HepG2 (cell line): ENCODE results near the gene ABHD12. TPM values are rescaled to one million over a fixed set of nuclear protein-coding genes. Genes with fewer than 3 reads are reported as not detected.

Source experiments
- ATAC-seq: fragments of 200-7000 bp; cut with Tn5 transposase; 3 replicates; pipeline ENCODE4 v1.9.1; 2020; ENCODE audit warnings: mild to moderate bottlenecking, moderate library complexity
- BruUV-seq: library from RNA; stranded (reverse); fragments of 400-500 nt; replicated peaks from 2 replicates; lab custom pipeline; 2021; lab: Mats Ljungman, UMichigan
- CTCF ChIA-PET: fragments of 300-600 bp; formaldehyde crosslinking; extraction: SDS; loops from one replicate; lab custom pipeline; 2021; ENCODE audit warnings: low total read pairs, inconsistent platforms, low intra/inter-chr PET ratio; lab: Yijun Ruan, JAX
- POLR2A ChIA-PET: fragments of 350-600 bp; sonication (Branson Sonifier 250); formaldehyde crosslinking; loops from one replicate; lab custom pipeline; 2020; ENCODE audit warnings: antibody characterized with exemption, inconsistent platforms; lab: Yijun Ruan, JAX
- DNase-seq: peaks from one replicate; pipeline ENCODE4 v3.0.0-alpha.2; 2015; ENCODE audit warnings: low spot score
- FAIRE-seq: peaks from 3 replicates; lab custom pipeline; 2011; peaks lifted over from hg19 to GRCh38; lab: Jason Lieb, UNC
- H2AFZ ChIP-seq: one replicate; pipeline ENCODE4 v1.6.1; 2011; ENCODE audit warnings: low read length, inconsistent platforms
- H3K27ac ChIP-seq: fragments of 300-600 bp; 3 replicates; pipeline ENCODE4 v1.8.0; 2011; ENCODE audit warnings: mixed run types, mild to moderate bottlenecking, mixed read lengths, low read length, inconsistent platforms; ENCODE audit not compliant: insufficient read depth; ENCODE audit errors: extremely low read length
- H3K27me3 ChIP-seq, 2 experiments: fragments of 200-600 bp in 1 of 2; 2 replicates in 1 of 2; 3 replicates in 1 of 2; pipeline versions ENCODE4 v1.6.0 to v1.8.0; 2011; ENCODE audit warnings: low read length in 2 of 2, mild to moderate bottlenecking in 2 of 2, moderate library complexity in 2 of 2, inconsistent platforms in 1 of 2; ENCODE audit not compliant: insufficient read depth in 2 of 2, control insufficient read depth in 1 of 2
- H3K36me3 ChIP-seq, 2 experiments: fragments of 200-600 bp in 1 of 2; replicated peaks in 1 of 2; 2 replicates in 1 of 2; 3 replicates in 1 of 2; pipeline versions ENCODE4 v1.5.1 to v1.8.0; 2011; ENCODE audit warnings: low read length in 2 of 2, inconsistent platforms in 1 of 2; ENCODE audit not compliant: insufficient read depth in 2 of 2, control insufficient read depth in 1 of 2
- H3K4me1 ChIP-seq: 2 replicates; pipeline ENCODE4 v1.5.1; 2012; ENCODE audit warnings: low read length, inconsistent platforms; ENCODE audit not compliant: insufficient read depth
- H3K4me2 ChIP-seq: 2 replicates; pipeline ENCODE4 v1.6.0; 2011; ENCODE audit warnings: low read depth, low read length, inconsistent platforms
- H3K4me3 ChIP-seq, 3 experiments: fragments of 200-600 bp in 1 of 3; sonication (generic), shearing (Covaris generic) in 1 of 3; replicated peaks in 1 of 3; 2 replicates each; pipeline ENCODE4 v1.5.1; 2011 to 2016; ENCODE audit warnings: low read length in 3 of 3, inconsistent platforms in 2 of 3, low read depth in 2 of 3, mild to moderate bottlenecking in 2 of 3, control low read depth in 1 of 3, mixed read lengths in 1 of 3; ENCODE audit not compliant: insufficient read depth in 1 of 3
- H3K79me2 ChIP-seq: one replicate; pipeline ENCODE4 v1.6.1; 2011; ENCODE audit warnings: low read length, inconsistent platforms; ENCODE audit not compliant: insufficient read depth
- H3K9ac ChIP-seq: 2 replicates; pipeline ENCODE4 v1.6.0; 2011; ENCODE audit warnings: mild to moderate bottlenecking, low read depth, low read length, inconsistent platforms; ENCODE audit not compliant: insufficient read depth
- H3K9me3 ChIP-seq: 2 replicates; pipeline ENCODE4 v1.5.1; 2012; ENCODE audit warnings: mild to moderate bottlenecking, low read length
- H4K20me1 ChIP-seq: 2 replicates; pipeline ENCODE4 v1.6.0; 2011; ENCODE audit warnings: inconsistent platforms, mild to moderate bottlenecking, low read length, moderate library complexity; ENCODE audit not compliant: insufficient read depth
- CENPT ChIP-seq: sonication (generic); formaldehyde crosslinking; IDR thresholded peaks from 2 replicates; pipeline ENCODE4 v1.8.0; 2022; ENCODE audit warnings: low read depth, mild to moderate bottlenecking, moderate library complexity, missing genetic modification reagents
- KLF9 ChIP-seq: IDR thresholded peaks from 2 replicates; pipeline ENCODE4 v1.6.1; 2016; ENCODE audit warnings: low read depth
- PRDM4 ChIP-seq: sonication (generic); formaldehyde crosslinking; IDR thresholded peaks from 2 replicates; pipeline ENCODE4 v1.9.0; 2021; ENCODE audit warnings: missing genetic modification reagents, borderline replicate concordance
- RFX1 ChIP-seq: fragments of 450-650 bp; IDR thresholded peaks from 2 replicates; pipeline ENCODE4 v1.6.1; 2017
- ZNF407 ChIP-seq: sonication (generic); formaldehyde crosslinking; IDR thresholded peaks from one replicate; pipeline ENCODE4 v1.5.1; 2020; ENCODE audit warnings: mild to moderate bottlenecking, missing genetic modification reagents; ENCODE audit errors: not compliant biosample characterization
- ZNF841 ChIP-seq: sonication (generic); formaldehyde crosslinking; IDR thresholded peaks from 2 replicates; pipeline ENCODE4 v1.8.1; 2023; ENCODE audit warnings: missing genetic modification reagents, borderline replicate concordance
- WGBS: methylation state at CpG from one replicate; pipeline ENCODE4 v1.1.6; 2017; ENCODE audit warnings: low lambda C conversion rate; 5-methylcytosine and 5-hydroxymethylcytosine counted together
- in situ Hi-C: cut with HindIII; loops from 2 replicates; pipeline ENCODE4 v1.10.0; 2017; ENCODE audit warnings: low pct_unique_long_range_greater_than_20kb; ENCODE audit not compliant: extremely low pct_ligation_motif_present
- intact Hi-C: fragments of 100-400 bp; cut with micrococcal nuclease; formaldehyde crosslinking; loops from one replicate; pipeline ENCODE4 v1.10.0; 2022; ENCODE audit not compliant: unreplicated experiment
- polyA plus RNA-seq, 8 experiments: library from polyadenylated mRNA; depleted of rRNA in 3 of 8; stranded (reverse) in 7 of 8; unstranded in 1 of 8; fragments of >200 nt; fragmentation: Illumina TruSeq in 4 of 8; extraction: Trizol in 4 of 8; gene quantifications; 2 replicates each; pipeline versions ENCODE4 v1.2.1 to v1.2.3, GENCODE V29; 2011 to 2016; ENCODE audit warnings: low read depth in 4 of 8, missing spikeins in 1 of 8, mixed read lengths in 1 of 8; ENCODE audit not compliant: insufficient read depth in 1 of 8
- total RNA-seq, 5 experiments: library from RNA; depleted of rRNA; stranded (reverse); fragments of >200 nt; fragmentation: Illumina TruSeq; extraction: Trizol; gene quantifications; 2 replicates each; pipeline ENCODE4 v1.2.3, GENCODE V29; 2016; ENCODE audit warnings: low read depth in 1 of 5

ABHD12 gene
- total and polyA plus RNA-seq, 2 of the 13 experiments (the other 11 are each of a cell fraction or from before 2014, with no cell fraction given): 23.5 to 72.1 TPM

GRCh38 chr20:25321991-25322390, 68.6 kb downstream of the ABHD12 start:
- Histone ChIP-seq H3K4me3 (no peak overlapping the region), H3K79me2 (no peaks in the 10 kb centered on the region), H3K4me2 (no peak overlapping the region), H3K27ac (no peak overlapping the region), H2AFZ (no peak overlapping the region), H3K36me3 (peaks cover 19 to 52% of the 10 kb centered on the region in 2 experiments), H3K9ac (no peak overlapping the region), H3K4me1 (peaks cover 14% of the 10 kb centered on the region), H3K9me3 (no peaks in the 10 kb centered on the region), H3K27me3 (no peaks in the 10 kb centered on the region), H4K20me1 (no peaks in the 10 kb centered on the region; the same call in 1 of the 2 replicates)
- intact Hi-C loops (no loop called here), in situ Hi-C loops (loop anchor here (25.0 kb wide), 1 partner anchor 340 kb away; no protein-coding TSS in a partner anchor)
- FAIRE-seq: no peak
- BruUV-seq: no TSS peak
- ATAC-seq: no peak
- no peak for DNase-seq
- POLR2A ChIA-PET: no interaction called here
- WGBS: 96% methylated on average over 4 of the region's 4 CpGs
- TF ChIP-seq CENPT: no peak
- TF ChIP-seq ZNF841 (CRISPR knock-in tag): no peak
- no peak for TF ChIP-seq KLF9 (CRISPR knock-in tag)
- TF ChIP-seq PRDM4 (CRISPR knock-in tag): no peak
- TF ChIP-seq ZNF407 (CRISPR knock-in tag): no peak
- TF ChIP-seq RFX1: no peak
- TF ChIP-seq, all 625 proteins: peak for 0
- CTCF ChIA-PET: no interaction called here
